KMS-11 (cell line): ENCODE results near the gene CCSER1.

Source experiments
- H2AFZ ChIP-seq: fragments of 200-600 bp; sonication (generic); 2 replicates; pipeline ENCODE4 v1.6.1; 2016; ENCODE audit warnings: antibody characterized with exemption, mixed run types, low read depth
- H3K27ac ChIP-seq: fragments of 200-600 bp; sonication (generic); 2 replicates; pipeline ENCODE4 v1.6.1; 2016; ENCODE audit warnings: mild to moderate bottlenecking, mixed run types
- H3K27me3 ChIP-seq: fragments of 200-600 bp; sonication (generic); 2 replicates; pipeline ENCODE4 v1.6.1; 2017; ENCODE audit warnings: mild to moderate bottlenecking, low read depth, mixed run types, moderate library complexity; ENCODE audit not compliant: insufficient read depth
- H3K36me3 ChIP-seq: fragments of 200-600 bp; sonication (generic); 2 replicates; pipeline ENCODE4 v1.6.1; 2017; ENCODE audit warnings: mild to moderate bottlenecking, mixed run types; ENCODE audit not compliant: insufficient read depth
- H3K4me1 ChIP-seq: fragments of 200-600 bp; sonication (generic); 2 replicates; pipeline ENCODE4 v1.6.1; 2016; ENCODE audit warnings: mild to moderate bottlenecking, low read depth, mixed run types; ENCODE audit not compliant: poor library complexity, severe bottlenecking
- H3K4me2 ChIP-seq: fragments of 200-600 bp; sonication (generic); 2 replicates; pipeline ENCODE4 v1.7.0; 2016; ENCODE audit warnings: mild to moderate bottlenecking, mixed run types
- H3K4me3 ChIP-seq: fragments of 200-600 bp; sonication (generic); IDR thresholded peaks from 2 replicates; pipeline ENCODE4 v1.6.1; 2017; ENCODE audit warnings: low read depth, low read length, mixed read lengths; ENCODE audit not compliant: insufficient read depth
- H3K79me2 ChIP-seq: fragments of 200-600 bp; sonication (generic); 2 replicates; pipeline ENCODE4 v1.6.1; 2016; ENCODE audit warnings: low read depth, mixed run types; ENCODE audit not compliant: insufficient read depth
- H3K9ac ChIP-seq: fragments of 200-600 bp; sonication (generic); 2 replicates; pipeline ENCODE4 v1.6.1; 2016; ENCODE audit warnings: mild to moderate bottlenecking, mixed run types
- H4K20me1 ChIP-seq: fragments of 200-600 bp; sonication (generic); 2 replicates; pipeline ENCODE4 v1.6.1; 2016; ENCODE audit warnings: mild to moderate bottlenecking, mixed run types; ENCODE audit not compliant: insufficient read depth
- TF ChIP-seq, protein P1 (sequence below): fragments of 200-600 bp; sonication (generic); conservative IDR thresholded peaks from 2 replicates; pipeline ENCODE4 v1.6.1; 2017; ENCODE audit warnings: low read depth, mild to moderate bottlenecking, antibody characterized with exemption, low read length, moderate library complexity, mixed read lengths

CCSER1 gene

DNA sequence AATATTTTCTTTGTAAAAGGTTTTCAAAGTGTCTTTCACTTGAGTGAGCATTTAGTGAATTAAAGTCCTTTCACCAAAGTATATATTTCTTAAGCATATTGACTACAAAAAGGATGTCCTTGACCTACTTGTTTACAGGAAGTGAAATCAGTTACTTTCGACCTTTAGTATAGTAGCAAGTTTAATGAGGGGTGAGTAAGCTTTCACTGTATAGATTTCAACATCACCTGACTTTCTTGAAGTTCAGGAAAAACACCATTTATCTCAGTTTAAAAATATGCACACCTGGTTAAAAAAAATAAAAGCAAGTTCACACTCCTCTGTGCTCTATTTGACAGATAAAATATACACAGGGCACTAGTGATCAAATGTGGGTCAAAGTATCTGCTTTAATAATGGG lies 88.1 kb downstream of the CCSER1 start:
- Histone ChIP-seq H3K27ac (no peak overlapping the region), H3K4me3 (no peak overlapping the region), H3K27me3 (no peaks in the 10 kb centered on the region), H3K79me2 (no peaks in the 10 kb centered on the region), H3K9ac (no peak overlapping the region), H3K4me2 (peak overlapping the region; percentile 24; the same call in 1 of the 2 replicates), H4K20me1 (no peaks in the 10 kb centered on the region), H3K4me1 (peaks cover 44% of the 10 kb centered on the region), H2AFZ (no peak overlapping the region), H3K36me3 (no peaks in the 10 kb centered on the region)
- TF ChIP-seq, protein P1, sequence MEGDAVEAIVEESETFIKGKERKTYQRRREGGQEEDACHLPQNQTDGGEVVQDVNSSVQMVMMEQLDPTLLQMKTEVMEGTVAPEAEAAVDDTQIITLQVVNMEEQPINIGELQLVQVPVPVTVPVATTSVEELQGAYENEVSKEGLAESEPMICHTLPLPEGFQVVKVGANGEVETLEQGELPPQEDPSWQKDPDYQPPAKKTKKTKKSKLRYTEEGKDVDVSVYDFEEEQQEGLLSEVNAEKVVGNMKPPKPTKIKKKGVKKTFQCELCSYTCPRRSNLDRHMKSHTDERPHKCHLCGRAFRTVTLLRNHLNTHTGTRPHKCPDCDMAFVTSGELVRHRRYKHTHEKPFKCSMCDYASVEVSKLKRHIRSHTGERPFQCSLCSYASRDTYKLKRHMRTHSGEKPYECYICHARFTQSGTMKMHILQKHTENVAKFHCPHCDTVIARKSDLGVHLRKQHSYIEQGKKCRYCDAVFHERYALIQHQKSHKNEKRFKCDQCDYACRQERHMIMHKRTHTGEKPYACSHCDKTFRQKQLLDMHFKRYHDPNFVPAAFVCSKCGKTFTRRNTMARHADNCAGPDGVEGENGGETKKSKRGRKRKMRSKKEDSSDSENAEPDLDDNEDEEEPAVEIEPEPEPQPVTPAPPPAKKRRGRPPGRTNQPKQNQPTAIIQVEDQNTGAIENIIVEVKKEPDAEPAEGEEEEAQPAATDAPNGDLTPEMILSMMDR, result no peak

- H3K27ac ChIP-seq, result no peak overlapping the region
- no peak overlapping the region for H2AFZ ChIP-seq
- peaks cover 30% of the 10 kb centered on the region for H3K4me1 ChIP-seq
- no peaks in the 10 kb centered on the region for H4K20me1 ChIP-seq
- no peaks in the 10 kb centered on the region for H3K36me3 ChIP-seq
- TF ChIP-seq, protein P1, result no peak
- H3K27me3 ChIP-seq, result no peaks in the 10 kb centered on the region
- H3K9ac ChIP-seq, result no peak overlapping the region
- H3K4me3 ChIP-seq, result no peak overlapping the region
- H3K79me2 ChIP-seq, result no peaks in the 10 kb centered on the region
- peak overlapping the region; percentile 33 for H3K4me2 ChIP-seq
These were observed 92.6 kb downstream of the CCSER1 start for GRCh38 chr4:90219822-90220221.

GRCh38 chr4:90220459-90220858 lies 93.3 kb downstream of the CCSER1 start:
- Histone ChIP-seq H3K79me2 (no peaks in the 10 kb centered on the region), H3K27ac (no peak overlapping the region), H3K4me2 (peak overlapping the region; percentile 33; the same call in 1 of the 2 replicates), H3K27me3 (no peaks in the 10 kb centered on the region), H3K4me3 (no peak overlapping the region), H3K9ac (no peak overlapping the region), H3K36me3 (no peaks in the 10 kb centered on the region), H4K20me1 (no peaks in the 10 kb centered on the region), H2AFZ (no peak overlapping the region), H3K4me1 (peaks cover 24% of the 10 kb centered on the region)
- TF ChIP-seq, protein P1, result no peak

DNA sequence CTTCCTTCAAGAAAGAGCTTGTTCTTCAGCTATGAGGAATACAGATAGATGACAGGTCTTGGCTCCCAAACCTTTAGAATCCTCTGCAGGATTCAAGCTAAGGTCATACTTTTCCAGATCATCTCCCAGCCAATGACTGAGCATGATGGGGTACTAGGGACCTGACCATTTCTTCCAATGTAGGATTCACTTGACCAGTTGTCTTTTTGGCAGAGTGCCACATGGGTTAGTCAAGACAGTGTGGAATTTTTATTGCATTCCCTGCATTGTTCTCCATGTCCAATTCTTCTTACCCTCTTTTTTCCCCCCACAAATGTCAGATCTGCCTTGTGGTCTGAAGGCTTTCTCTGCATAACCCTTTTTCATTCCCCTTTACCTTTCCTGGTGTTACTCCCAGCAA lies 99.5 kb downstream of the CCSER1 start:
- no peaks in the 10 kb centered on the region for H4K20me1 ChIP-seq
- no peaks in the 10 kb centered on the region for H3K36me3 ChIP-seq

More for the DNA sequence above, 99.5 kb downstream of the CCSER1 start:
- H3K27me3 ChIP-seq, result no peaks in the 10 kb centered on the region
- H3K27ac ChIP-seq, result no peak overlapping the region
- H3K4me2 ChIP-seq, result no peak overlapping the region
- H3K4me3 ChIP-seq, result no peak overlapping the region
- H2AFZ ChIP-seq, result no peak overlapping the region
- TF ChIP-seq, protein P1, result no peak
- H3K9ac ChIP-seq, result no peak overlapping the region
- no peaks in the 10 kb centered on the region for H3K4me1 ChIP-seq
- H3K79me2 ChIP-seq, result no peaks in the 10 kb centered on the region
